Muscle of leg (tissue), 11 donors: ENCODE data around the gene RNLS. TPM values are rescaled to one million over a fixed set of nuclear protein-coding genes. Genes with fewer than 3 reads are reported as not detected.

ENCODE experiments used
- DNase-seq: peaks from one replicate; pipeline ENCODE4 v3.0.0; 2013
- H3K27ac ChIP-seq: one replicate; pipeline ENCODE4 v1.5.1; 2013; ENCODE audit warnings: mild to moderate bottlenecking, low read length, control low read depth
- H3K27me3 ChIP-seq: one replicate; pipeline ENCODE4 v1.6.1; 2013; ENCODE audit warnings: low read length; ENCODE audit not compliant: control insufficient read depth, insufficient read depth
- H3K36me3 ChIP-seq: one replicate; pipeline ENCODE4 v1.6.1; 2013; ENCODE audit warnings: low read length; ENCODE audit not compliant: control insufficient read depth, insufficient read depth
- H3K4me1 ChIP-seq: one replicate; pipeline ENCODE4 v1.6.1; 2013; ENCODE audit warnings: low read length; ENCODE audit not compliant: control insufficient read depth, insufficient read depth
- H3K4me3 ChIP-seq: one replicate; pipeline ENCODE4 v1.5.1; 2013; ENCODE audit warnings: low read length, control low read depth
- H3K9me3 ChIP-seq: replicated peaks from 2 replicates; pipeline ENCODE4 v1.6.1; 2013; ENCODE audit warnings: low read depth, low read length; ENCODE audit not compliant: control insufficient read depth
- WGBS: methylation state at CpG from one replicate; pipeline ENCODE4 v1.1.5; 2013; ENCODE audit warnings: missing lambda C conversion rate; ENCODE audit not compliant: insufficient coverage; 5-methylcytosine and 5-hydroxymethylcytosine counted together
- polyA plus RNA-seq, 8 donors: library from polyadenylated mRNA; unstranded; fragments of 120-200 nt; gene quantifications; one replicate each; pipeline versions ENCODE4 v1.2.1 to v1.2.3, GENCODE V29; 2013; ENCODE audit warnings: inconsistent platforms in 1 of 8, low replicate concordance in 1 of 8; ENCODE audit not compliant: insufficient read length in 8 of 8, insufficient read depth in 1 of 8
- total RNA-seq: library from RNA; stranded (reverse); fragments of 120-200 nt; gene quantifications from one replicate; pipeline ENCODE4 v1.2.4, GENCODE V29; 2013

RNLS gene
- total and polyA plus RNA-seq, 9 donors, result 2.0 to 4.5 (median 3.5) TPM

- no peak for DNase-seq
- Histone ChIP-seq H3K27ac (no peak overlapping the region), H3K9me3 (no peaks in the 10 kb centered on the region), H3K27me3 (no peaks in the 10 kb centered on the region), H3K4me3 (no peak overlapping the region), H3K4me1 (no peaks in the 10 kb centered on the region), H3K36me3 (no peaks in the 10 kb centered on the region)
- WGBS, result 77% methylated on average over 3 of the region's 7 CpGs
These were observed 27.8 kb downstream of the RNLS start for GRCh38 chr10:88555190-88555908.

- Histone ChIP-seq H3K9me3 (no peaks in the 10 kb centered on the region), H3K4me1 (no peaks in the 10 kb centered on the region), H3K36me3 (no peaks in the 10 kb centered on the region), H3K4me3 (no peak overlapping the region), H3K27ac (no peak overlapping the region), H3K27me3 (no peaks in the 10 kb centered on the region)
- no CpG with 5 or more reads among the region's 2 CpGs for WGBS
- DNase-seq, result peak; percentile 80
These were observed 29.9 kb downstream of the RNLS start for GRCh38 chr10:88553116-88553752.

GRCh38 chr10:88551246-88551645, 31.9 kb downstream of the RNLS start:
- Histone ChIP-seq H3K4me1 (no peaks in the 10 kb centered on the region), H3K36me3 (no peaks in the 10 kb centered on the region), H3K27ac (no peak overlapping the region), H3K27me3 (no peaks in the 10 kb centered on the region), H3K9me3 (no peaks in the 10 kb centered on the region), H3K4me3 (no peak overlapping the region)
- DNase-seq, result peak; percentile 7
- no CpG with 5 or more reads among the region's 2 CpGs for WGBS

DNA sequence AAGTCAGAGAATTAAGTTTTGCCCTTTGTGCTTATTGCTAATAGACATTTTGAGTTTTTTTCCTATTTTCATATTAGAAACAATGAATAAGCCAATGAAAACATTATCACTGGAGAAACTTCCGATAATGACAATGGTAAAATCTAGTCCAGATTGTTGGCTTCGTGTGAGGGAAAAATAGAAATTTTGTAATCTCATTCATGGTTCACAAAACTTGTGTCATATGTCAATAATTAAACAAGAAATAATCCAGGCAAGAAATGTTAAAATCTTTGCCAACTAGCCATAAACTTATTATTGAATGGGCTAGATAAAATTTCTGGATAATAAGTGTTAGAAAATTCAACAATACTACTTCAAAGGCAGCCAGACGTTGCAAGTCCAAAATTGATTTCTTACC, 36.6 kb downstream of the RNLS start:
- no peak overlapping the region for H3K27ac ChIP-seq
- H3K4me1 ChIP-seq, result no peaks in the 10 kb centered on the region
- no CpG with 5 or more reads among the region's 3 CpGs for WGBS
- no peak overlapping the region for H3K4me3 ChIP-seq
- no peaks in the 10 kb centered on the region for H3K36me3 ChIP-seq
- peak; percentile 24 for DNase-seq
- no peaks in the 10 kb centered on the region for H3K27me3 ChIP-seq
- H3K9me3 ChIP-seq, result no peaks in the 10 kb centered on the region

- no peaks in the 10 kb centered on the region for H3K9me3 ChIP-seq
- no peak overlapping the region for H3K4me3 ChIP-seq
- WGBS, result no CpG with 5 or more reads among the region's 4 CpGs
These were observed 37.8 kb downstream of the RNLS start for GRCh38 chr10:88545359-88545758.

GRCh38 chr10:88544140-88544870, 38.8 kb downstream of the RNLS start:
- no peaks in the 10 kb centered on the region for H3K9me3 ChIP-seq
- no peaks in the 10 kb centered on the region for H3K4me1 ChIP-seq
- no peak for DNase-seq
- H3K27ac ChIP-seq, result no peak overlapping the region
- WGBS, result no CpG with 5 or more reads among the region's 2 CpGs
- H3K4me3 ChIP-seq, result no peak overlapping the region
- H3K36me3 ChIP-seq, result no peaks in the 10 kb centered on the region
- no peaks in the 10 kb centered on the region for H3K27me3 ChIP-seq

More at GRCh38 chr10:88545359-88545758, 37.8 kb downstream of the RNLS start:
- no peak for DNase-seq
- H3K36me3 ChIP-seq, result no peaks in the 10 kb centered on the region
- H3K27ac ChIP-seq, result no peak overlapping the region
- H3K27me3 ChIP-seq, result no peaks in the 10 kb centered on the region
- H3K4me1 ChIP-seq, result no peaks in the 10 kb centered on the region

DNA sequence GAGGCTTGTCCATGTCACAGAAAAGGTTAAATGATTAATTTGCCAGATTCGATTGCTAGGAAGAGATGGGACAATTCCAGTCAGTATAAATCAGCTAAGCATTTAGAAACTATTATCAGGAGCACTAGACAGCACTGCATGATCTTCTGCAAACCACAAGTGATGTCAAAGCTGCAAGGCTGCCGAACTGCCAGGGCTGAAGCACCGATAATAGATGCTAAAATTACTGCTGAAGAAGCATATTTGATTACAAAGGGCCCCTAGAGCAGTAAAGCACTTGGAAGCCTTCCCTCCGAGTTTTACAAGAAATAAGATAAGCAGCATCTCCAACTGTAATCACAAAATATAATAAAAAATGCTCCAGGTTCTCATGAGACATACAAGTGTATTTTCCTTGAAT, 40.6 kb downstream of the RNLS start:
- no peak overlapping the region for H3K4me3 ChIP-seq
- no peaks in the 10 kb centered on the region for H3K27me3 ChIP-seq
- no peak for DNase-seq
- no peaks in the 10 kb centered on the region for H3K36me3 ChIP-seq
- no peak overlapping the region for H3K27ac ChIP-seq
- no peaks in the 10 kb centered on the region for H3K9me3 ChIP-seq
- H3K4me1 ChIP-seq, result no peaks in the 10 kb centered on the region
- 20% methylated on average over 1 of the region's 4 CpGs for WGBS

DNA sequence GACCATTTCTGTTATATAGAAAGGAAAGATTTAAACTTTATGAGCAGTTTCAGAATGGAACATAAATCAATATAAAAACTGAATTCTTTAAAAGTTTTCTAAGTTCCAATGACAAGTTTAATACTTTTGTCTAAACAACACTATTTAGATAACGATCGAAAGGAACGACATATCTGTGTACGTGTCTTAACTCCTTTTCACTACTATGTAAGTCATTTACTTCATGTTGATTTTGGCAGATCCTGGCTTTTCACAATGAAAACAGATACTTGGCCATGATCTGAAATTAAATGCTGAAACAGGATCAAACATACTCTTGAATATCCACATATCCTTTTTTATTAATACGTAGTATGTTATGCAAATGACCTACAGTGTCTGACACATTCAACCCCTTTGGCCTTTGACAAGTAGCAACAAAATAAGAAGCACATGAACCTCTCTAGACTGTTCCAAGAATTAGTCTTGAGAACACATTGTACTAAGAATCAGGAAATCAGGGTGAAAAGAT, 41.9 kb downstream of the RNLS start:
- no peaks in the 10 kb centered on the region for H3K4me1 ChIP-seq
- no peaks in the 10 kb centered on the region for H3K27me3 ChIP-seq
- DNase-seq, result no peak
- no peaks in the 10 kb centered on the region for H3K36me3 ChIP-seq
- H3K9me3 ChIP-seq, result no peaks in the 10 kb centered on the region
- H3K4me3 ChIP-seq, result no peak overlapping the region
- H3K27ac ChIP-seq, result no peak overlapping the region
- WGBS, result no CpG with 5 or more reads among the region's 5 CpGs

GRCh38 chr10:88540351-88540750, 42.8 kb downstream of the RNLS start:
- Histone ChIP-seq H3K27ac (no peak overlapping the region), H3K4me1 (no peaks in the 10 kb centered on the region), H3K4me3 (no peak overlapping the region), H3K27me3 (no peaks in the 10 kb centered on the region), H3K36me3 (no peaks in the 10 kb centered on the region), H3K9me3 (no peaks in the 10 kb centered on the region)
- WGBS, result no CpG with 5 or more reads among the region's 1 CpG
- no peak for DNase-seq

DNA sequence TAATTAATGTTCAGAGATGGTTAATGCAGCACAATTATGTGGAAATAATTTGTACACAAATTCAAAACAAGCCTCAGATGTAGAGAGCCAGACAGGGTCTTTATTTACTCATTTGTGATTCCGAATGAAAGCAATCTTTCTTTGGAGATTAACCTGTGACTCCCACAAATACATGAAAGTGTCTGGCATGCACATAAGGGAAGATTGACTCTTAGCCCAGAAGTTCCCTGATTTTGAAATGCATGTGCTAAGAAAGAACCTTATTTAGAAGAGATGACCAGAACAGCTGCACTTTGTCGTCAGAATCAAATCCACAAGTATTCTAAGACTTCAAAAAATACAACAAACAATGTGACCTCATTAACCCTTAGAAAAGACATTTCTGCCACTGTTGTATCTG, 45.1 kb downstream of the RNLS start:
- no peaks in the 10 kb centered on the region for H3K9me3 ChIP-seq
- H3K36me3 ChIP-seq, result no peaks in the 10 kb centered on the region
- DNase-seq, result peak; percentile 43
- H3K27ac ChIP-seq, result no peak overlapping the region
- 0% methylated on average over 1 of the region's 2 CpGs for WGBS
- H3K27me3 ChIP-seq, result no peaks in the 10 kb centered on the region
- H3K4me1 ChIP-seq, result no peaks in the 10 kb centered on the region
- no peak overlapping the region for H3K4me3 ChIP-seq
